Right lung (tissue), 5 donors: ENCODE data around the gene TNFSF12. TPM values are rescaled to one million over a fixed set of nuclear protein-coding genes. Genes with fewer than 3 reads are reported as not detected.

Source experiments
- DNase-seq, 2 donors: peaks; one replicate each; pipeline ENCODE4 v3.0.0-alpha.2; 2013
- polyA plus RNA-seq, 5 donors: library from polyadenylated mRNA; unstranded; fragments of 120-200 nt; gene quantifications; one replicate each; pipeline versions ENCODE4 v1.2.1 to v1.2.3, GENCODE V29; 2013; ENCODE audit warnings: inconsistent platforms in 1 of 5, low replicate concordance in 1 of 5; ENCODE audit not compliant: insufficient read length in 5 of 5, insufficient read depth in 1 of 5

TNFSF12 gene
- polyA plus RNA-seq, 5 donors, result 20.1 to 40.5 (median 31.3) TPM

DNA sequence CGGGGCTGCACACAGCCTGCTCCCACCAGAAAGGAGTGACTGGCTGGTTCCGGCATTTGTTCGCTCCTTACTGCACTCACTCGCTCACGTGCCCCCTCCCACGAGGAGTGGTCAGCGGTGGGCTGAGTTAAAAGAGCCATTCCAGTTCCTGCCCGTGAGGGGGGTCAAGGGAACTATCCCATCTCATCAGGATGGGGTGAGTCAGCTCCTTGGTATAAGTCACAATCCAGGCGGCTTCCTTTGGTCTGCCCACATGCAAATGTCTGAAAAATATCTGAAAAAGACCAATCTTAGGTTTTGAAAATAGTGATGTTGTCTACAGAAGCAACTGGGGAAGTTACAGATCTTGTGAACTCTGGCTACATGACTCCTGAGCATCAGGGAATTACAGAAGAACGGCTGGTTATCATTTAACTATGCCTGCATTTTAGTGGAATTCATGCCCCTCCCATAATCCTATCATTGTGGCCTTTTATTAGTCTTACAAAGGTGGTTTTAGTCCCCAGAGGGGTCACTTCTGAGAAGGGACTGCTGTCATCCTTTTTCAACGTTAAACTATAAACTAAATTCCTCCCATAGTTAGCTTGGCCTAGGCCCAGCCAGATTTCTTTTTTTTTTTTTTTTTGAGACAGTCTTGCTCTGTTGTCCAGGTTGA is 9.8 kb upstream of the TNFSF12 start:
- DNase-seq, result no peak

DNA sequence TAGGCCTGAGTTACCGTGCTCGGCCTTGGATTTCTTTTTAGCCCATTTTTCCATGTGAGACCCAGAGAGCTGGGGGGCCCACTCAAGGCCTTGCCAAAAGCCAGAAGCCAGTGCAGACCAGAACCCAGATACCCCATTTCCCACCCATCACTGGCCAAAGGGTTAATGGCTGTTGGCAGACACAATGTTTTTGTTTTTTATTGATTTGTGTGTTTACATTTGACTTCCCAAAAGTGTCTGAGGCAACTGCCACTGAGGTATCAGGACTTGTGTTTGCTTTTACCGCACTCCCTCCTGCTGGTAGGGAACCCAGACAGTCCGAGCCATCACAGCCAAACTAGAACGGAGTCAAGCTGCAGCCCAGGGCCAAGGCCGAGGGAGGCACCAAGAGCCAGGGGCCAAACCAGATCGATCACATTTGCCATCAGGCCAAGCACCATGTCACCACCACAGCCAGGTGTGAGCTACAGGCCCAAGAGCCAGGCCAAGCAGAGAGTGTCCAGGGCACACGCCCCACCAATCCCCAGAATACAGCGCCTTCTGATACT is 7.7 kb upstream of the TNFSF12 start:
- DNase-seq, result no peak

DNA sequence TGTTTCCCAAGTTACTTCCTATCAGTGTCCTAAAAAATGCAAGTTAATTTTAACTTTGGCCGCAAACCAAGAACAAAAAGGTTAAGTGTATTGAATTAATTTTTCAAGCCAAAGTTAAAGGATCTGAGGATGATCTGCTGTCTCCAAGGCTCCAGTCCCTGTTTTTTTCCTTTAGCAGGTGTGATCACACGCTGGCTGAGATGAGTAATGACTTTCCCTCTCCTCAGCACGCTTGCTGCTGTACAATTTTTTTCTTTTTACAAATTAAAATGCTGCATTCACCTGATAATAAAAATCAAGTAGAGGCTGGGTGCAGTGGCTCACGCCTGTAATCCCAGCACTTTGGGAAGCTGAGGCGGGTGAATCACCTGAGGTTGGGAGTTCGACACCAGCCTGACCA is 3.9 kb upstream of the TNFSF12 start:
- no peak for DNase-seq

DNA sequence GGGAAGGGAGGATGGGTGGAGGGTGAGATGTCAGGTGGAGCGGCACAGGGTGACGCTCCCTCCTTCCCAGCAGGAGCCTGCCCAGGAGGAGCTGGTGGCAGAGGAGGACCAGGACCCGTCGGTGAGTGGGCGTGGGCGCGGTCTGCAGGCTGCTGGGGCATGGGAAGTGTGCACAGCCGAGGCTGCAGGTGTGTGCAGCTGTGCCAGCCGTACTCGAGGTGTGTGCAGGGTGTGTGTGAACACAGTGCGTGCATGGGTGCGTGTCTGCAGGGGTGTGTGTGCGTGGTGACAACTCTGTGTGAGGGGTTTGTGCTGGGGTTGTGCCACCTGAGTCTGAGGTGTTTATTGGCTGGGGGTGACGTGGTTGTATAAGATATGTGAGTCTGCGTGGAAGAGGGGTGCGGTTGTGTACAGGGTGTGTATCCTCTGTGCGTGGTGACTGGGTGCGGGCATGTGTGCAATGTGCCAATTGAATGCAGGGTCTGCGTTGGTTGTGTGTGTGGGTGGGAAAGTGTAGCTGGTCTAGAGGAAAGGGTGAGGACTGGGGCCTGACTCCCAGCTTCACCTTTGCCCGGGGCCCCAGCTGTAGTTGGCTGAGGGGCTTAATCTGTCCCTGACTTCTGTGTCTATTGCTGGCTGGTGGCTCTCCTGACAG is 670 bp downstream of the TNFSF12 start:
- DNase-seq, result no peak

DNA sequence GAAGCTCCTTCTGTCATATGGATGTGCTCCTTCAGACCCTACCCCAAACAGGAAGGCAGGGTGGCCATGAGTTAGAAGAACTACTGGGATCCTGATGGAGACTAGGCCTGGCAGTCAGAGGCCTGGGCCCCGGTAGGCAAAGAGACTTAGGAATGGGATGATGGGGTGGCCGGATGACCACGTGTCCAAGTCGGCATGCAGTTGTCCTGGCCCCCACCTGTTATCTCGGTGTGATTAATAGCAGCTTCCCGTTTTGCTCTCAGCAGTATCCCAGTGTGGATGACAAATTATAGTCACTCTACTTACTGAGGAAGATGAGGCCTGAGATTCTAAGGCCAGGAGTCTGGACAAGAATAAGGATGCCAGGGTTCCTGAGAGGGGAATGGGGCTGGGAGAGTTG is 1.5 kb downstream of the TNFSF12 start:
- DNase-seq, result no peak

DNA sequence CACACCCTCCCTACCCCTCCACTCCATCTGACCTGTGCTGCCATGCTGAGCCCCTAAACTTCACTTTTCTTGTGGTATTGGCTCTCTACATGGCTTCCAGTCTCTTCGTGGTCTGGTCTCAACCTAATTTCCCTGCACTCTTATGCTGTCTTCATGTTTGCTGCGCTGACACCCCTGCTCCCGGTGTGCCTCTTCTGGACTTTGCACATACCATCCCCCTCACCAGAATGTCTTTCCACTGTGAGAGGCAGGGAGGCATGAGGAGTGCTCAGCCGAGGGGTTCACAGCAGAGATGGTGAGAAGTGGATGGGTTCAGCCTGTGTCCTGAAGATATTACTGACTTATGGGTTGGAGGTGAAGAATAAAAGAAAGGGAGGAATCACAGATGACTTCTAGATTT is 2.5 kb downstream of the TNFSF12 start:
- no peak for DNase-seq

DNA sequence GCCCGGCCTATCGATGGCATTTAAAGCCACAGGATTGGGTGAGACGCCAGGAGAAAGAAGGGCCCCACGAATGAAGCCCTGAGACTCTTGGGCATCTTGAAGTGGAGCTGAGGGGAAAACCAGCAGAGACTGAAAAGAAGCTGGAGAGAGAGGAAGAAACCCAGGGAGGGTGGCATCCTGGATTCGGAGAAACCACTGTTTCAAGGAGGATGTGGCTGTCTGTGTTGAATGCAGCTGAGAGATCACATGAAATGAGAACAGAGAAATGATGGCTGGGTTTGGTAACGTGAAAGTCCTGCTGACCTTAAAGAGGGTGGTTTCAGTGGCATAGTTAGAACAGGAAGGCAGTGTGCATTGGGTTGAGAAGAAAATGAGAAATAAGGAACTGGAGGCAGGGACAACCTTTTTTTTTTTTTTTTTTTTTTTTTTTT is 3.8 kb downstream of the TNFSF12 start:
- DNase-seq, result no peak

DNA sequence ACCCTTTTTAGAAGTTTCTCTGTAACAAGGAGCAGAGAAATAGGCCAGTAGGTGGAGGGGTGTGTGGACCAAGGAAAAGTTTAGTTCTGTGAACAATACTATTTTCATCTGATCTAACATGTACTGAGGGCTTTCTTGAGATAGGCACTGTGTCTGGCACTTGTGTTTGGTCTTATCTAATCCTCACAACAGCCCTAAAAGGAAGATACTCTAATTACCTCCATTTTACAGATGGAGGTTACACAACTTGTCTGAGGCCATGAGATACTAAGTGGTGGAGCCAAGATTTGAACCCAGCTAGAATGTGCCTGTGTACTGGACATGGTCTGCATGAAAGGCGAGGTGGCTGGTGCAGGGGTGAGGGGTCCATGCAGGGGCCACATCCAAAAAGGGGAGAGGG is 4.5 kb downstream of the TNFSF12 start:
- no peak for DNase-seq

DNA sequence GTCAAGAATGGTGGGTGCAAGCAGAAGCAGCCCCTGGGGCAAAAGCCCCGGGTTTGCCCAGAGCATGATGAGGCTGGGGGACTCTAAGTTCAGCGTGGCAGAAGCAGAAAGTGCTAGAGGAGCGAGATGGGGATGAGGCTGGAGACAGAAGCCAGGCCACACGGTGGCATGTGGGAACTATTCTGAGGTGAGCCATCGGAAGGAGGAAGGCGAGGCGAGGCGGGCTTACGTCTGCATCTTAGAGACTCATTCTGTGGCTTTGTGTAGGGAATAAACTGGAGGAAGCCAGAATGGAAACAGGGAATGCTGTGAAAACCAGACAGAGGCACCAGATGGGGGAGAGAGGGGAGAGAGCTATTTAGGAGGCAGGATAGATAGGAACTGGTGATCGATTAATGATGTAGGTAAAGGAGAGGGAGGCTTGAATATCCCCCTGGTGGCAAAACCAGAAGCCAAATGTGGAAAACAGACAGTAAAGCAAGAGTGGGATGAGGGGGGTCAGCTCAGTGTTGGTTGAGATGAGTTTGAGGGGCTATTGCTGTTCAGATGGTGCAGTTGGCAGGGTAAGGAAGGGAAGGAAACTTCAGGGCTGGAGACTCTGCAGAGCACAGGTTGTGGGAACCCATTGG is 6.6 kb downstream of the TNFSF12 start:
- DNase-seq, result no peak

DNA sequence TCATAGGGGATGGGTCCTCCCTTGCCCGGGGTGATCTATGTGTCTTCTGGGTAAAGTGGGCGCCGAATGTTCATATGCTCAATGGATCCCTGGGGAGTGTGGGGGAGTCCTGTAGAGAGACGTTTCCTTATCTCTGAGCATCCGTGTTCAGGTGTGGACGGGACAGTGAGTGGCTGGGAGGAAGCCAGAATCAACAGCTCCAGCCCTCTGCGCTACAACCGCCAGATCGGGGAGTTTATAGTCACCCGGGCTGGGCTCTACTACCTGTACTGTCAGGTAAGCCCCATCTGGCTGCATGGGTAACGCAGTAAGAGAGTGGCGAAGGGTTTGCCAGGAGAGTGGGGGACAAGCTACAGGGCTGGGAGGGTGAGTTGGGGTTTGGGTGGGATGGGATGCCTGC is 7.8 kb downstream of the TNFSF12 start:
- DNase-seq, result no peak

DNA sequence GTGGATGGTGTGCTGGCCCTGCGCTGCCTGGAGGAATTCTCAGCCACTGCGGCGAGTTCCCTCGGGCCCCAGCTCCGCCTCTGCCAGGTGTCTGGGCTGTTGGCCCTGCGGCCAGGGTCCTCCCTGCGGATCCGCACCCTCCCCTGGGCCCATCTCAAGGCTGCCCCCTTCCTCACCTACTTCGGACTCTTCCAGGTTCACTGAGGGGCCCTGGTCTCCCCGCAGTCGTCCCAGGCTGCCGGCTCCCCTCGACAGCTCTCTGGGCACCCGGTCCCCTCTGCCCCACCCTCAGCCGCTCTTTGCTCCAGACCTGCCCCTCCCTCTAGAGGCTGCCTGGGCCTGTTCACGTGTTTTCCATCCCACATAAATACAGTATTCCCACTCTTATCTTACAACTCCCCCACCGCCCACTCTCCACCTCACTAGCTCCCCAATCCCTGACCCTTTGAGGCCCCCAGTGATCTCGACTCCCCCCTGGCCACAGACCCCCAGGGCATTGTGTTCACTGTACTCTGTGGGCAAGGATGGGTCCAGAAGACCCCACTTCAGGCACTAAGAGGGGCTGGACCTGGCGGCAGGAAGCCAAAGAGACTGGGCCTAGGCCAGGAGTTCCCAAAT is 8.4 kb downstream of the TNFSF12 start:
- DNase-seq, result no peak

DNA sequence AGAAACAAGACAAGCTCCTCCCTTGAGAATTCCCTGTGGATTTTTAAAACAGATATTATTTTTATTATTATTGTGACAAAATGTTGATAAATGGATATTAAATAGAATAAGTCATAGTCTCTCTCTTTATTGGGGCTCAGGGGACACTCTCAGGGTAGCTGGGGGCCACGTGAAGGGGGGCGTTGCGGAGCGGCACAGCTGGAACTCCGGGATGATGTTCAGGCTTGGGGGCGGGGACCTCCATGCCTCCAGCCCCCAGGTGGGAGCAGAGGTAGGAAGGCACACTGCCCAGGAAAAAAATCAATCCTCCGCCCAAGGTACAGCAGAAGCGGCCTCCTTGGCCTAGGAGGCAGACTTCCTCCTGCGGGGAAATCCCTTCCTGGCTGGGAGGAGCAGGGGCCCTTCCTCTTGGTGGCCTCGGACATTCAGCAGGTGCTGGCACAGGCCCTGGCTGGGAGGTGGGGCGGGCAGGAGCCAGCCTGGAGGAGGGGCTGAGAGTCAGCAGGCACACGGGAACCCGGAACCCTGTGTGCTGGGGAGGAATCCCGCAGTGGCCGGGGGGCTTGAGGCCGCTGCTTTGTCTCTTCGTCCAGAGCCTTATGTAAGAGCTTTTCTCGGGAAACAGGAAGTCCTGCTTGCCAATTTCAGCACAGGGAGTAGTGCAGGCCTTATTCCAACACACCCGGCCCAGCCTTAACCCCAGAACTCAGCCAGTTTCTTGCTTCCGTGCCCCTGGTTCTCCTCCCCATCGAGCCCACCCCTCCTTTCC is 9.1 kb downstream of the TNFSF12 start:
- peak; percentile 90 to 92 for DNase-seq

DNA sequence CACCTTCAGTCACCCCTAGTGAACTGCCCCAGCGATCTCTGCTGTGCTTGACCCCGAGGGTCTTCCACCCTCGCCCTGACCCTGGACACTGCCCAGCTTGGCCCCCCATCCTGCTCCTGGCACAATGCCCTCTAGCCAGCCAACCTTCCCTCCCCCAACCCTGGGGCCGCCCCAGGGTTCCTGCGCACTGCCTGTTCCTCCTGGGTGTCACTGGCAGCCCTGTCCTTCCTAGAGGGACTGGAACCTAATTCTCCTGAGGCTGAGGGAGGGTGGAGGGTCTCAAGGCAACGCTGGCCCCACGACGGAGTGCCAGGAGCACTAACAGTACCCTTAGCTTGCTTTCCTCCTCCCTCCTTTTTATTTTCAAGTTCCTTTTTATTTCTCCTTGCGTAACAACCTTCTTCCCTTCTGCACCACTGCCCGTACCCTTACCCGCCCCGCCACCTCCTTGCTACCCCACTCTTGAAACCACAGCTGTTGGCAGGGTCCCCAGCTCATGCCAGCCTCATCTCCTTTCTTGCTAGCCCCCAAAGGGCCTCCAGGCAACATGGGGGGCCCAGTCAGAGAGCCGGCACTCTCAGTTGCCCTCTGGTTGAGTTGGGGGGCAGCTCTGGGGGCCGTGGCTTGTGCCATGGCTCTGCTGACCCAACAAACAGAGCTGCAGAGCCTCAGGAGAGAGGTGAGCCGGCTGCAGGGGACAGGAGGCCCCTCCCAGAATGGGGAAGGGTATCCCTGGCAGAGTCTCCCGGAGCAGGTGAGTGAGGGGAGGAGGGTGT is 9.9 kb downstream of the TNFSF12 start, which contains the start of gene TNFSF13:
TSS of gene TNFSF13 (plus strand) at position 207 of the 776 bp plus-strand sequence. CDS start at position 497, 290 bp downstream.
- no peak for DNase-seq

DNA sequence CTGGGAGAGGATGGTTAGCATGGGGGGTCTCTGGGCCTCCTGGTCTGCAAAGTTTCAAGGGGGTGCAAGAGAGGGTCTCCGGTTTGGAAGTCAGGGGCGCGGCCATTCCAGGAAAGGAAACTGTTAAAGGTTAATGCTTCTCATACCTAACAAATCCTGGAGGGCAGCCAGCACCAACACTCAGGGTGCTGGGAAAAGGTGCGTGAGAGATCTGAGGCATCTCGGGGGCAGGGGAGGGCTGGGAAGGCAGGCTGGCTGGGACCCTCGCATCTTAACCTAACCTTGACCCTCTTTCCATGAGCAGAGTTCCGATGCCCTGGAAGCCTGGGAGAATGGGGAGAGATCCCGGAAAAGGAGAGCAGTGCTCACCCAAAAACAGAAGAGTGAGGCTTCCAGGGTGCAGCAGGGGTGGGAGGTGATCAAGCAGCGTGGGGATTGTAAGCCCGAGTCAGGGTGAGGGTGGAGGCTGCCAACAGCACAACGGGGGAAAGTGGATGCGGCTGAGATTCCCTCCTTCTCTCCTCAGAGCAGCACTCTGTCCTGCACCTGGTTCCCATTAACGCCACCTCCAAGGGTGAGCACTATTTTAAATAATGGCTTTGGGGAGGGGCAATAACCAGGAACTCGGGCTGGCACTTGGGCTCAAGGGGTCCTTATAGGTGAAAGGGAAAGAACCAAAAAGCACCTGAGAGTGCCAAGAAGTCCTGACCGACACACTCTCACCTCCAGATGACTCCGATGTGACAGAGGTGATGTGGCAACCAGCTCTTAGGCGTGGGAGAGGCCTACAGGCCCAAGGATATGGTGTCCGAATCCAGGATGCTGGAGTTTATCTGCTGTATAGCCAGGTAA is 10.7 kb downstream of the TNFSF12 start:
- DNase-seq, result no peak

DNA sequence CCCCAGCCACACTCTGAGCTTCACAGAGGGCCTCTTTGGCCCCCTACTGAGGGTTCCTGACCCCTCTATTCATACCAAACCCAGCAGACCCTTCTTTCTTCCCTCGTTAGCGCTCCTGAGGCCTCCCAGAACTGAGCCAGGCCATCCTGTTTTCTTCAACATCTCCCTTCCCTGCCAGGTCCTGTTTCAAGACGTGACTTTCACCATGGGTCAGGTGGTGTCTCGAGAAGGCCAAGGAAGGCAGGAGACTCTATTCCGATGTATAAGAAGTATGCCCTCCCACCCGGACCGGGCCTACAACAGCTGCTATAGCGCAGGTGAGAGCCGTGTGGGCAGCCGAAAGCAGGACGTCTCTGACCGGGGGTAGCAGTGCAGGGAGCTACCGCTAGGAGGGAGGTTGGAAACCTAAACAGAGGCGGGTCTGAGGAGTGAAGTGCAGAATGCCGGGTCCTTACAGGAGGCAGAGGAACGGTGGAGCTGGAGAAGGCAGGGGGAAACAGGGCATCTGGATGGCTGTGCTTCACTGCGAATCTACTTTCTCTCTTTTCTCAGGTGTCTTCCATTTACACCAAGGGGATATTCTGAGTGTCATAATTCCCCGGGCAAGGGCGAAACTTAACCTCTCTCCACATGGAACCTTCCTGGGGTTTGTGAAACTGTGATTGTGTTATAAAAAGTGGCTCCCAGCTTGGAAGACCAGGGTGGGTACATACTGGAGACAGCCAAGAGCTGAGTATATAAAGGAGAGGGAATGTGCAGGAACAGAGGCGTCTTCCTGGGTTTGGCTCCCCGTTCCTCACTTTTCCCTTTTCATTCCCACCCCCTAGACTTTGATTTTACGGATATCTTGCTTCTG is 11.5 kb downstream of the TNFSF12 start:
- no peak for DNase-seq

DNA sequence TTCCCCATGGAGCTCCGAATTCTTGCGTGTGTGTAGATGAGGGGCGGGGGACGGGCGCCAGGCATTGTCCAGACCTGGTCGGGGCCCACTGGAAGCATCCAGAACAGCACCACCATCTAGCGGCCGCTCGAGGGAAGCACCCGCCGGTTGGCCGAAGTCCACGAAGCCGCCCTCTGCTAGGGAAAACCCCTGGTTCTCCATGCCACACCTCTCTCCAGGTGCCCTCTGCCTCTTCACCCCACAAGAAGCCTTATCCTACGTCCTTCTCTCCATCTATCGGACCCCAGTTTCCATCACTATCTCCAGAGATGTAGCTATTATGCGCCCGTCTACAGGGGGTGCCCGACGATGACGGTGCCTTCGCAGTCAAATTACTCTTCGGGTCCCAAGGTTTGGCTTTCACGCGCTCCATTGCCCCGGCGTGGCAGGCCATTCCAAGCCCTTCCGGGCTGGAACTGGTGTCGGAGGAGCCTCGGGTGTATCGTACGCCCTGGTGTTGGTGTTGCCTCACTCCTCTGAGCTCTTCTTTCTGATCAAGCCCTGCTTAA is 12.2 kb downstream of the TNFSF12 start:
- DNase-seq, result peak; percentile 82 to 90

DNA sequence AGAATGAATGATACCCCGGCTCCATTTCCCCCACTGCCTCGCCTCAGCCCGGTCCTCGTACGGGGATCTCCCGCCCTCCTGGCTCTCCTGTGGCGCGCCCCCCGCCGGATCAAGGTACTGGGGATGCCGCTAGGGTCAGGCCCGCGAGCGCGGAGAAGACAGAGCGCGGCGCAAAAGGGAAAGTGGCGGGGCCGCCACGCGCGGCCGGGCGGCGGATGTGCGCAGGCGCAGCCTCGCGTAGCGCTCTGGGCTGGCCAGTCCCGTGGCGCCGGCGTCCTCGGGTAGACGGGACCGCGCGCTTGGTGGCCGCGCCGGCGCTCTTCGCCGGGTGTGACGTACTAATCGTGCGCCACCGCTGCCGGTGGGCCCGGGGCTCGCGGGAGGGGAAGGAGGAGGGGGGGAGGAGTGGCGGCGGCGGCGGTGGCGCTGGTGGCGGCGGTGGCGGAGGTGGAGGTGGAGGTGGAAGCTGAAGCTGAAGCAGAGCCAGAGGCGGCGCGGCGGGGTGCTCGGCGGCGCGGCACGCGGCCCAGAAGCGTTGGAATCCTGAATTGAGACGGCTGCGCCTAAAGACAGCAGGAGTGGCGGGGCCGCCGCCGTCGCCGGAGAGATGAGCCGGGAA is 12.8 kb downstream of the TNFSF12 start, which contains the start of gene SENP3:
TSS of gene SENP3 (plus strand) at position 331 of the 619 bp plus-strand sequence. CDS start 1,158 bp downstream, outside the sequence.
- peak; percentile 91 to 93 for DNase-seq

DNA sequence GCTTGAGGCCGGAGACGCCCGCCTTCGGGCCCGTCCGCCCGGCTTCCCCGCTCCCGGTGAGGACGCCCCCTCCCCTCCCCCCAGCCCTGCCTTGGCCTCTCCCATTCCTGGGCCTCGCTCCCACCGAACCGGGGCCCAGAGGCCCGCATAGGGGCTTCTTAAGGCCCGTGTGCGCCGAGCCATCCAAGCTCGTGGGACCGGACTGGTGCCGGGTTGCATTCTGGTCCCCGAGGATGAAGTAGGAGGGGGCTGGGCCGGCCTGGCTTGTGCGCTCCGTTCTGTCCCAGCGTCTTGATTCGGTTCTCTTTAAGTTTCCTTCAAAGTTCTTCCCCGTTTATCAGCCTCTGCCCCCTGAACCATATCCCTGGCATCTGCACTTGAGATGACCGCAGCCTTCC is 13.3 kb downstream of the TNFSF12 start:
- DNase-seq, result no peak
